ENCODE measurements around the gene CPNE2. TPM values are rescaled to one million over a fixed set of nuclear protein-coding genes. Genes with fewer than 3 reads are reported as not detected.

The CPNE2 gene
- total RNA-seq, 4 donors from 2014 or later, result 27.4 to 56.5 (median 40.7) TPM

GRCh38 chr16:57123216-57123973, 31.0 kb downstream of the CPNE2 start:
- TF ChIP-seq CTCF (IDR thresholded peaks at IDR 0.05; ENCODE audit: low read depth), result no peak

- TF ChIP-seq CTCF (IDR thresholded peaks at IDR 0.05; ENCODE audit: low read depth), result no peak
Measured at GRCh38 chr16:57123974-57124674, 31.7 kb downstream of the CPNE2 start.

- TF ChIP-seq CTCF (IDR thresholded peaks at IDR 0.05; ENCODE audit: low read depth), result no peak
Measured at GRCh38 chr16:57125376-57125775, 33.0 kb downstream of the CPNE2 start.

- no peak for TF ChIP-seq CTCF (IDR thresholded peaks at IDR 0.05; ENCODE audit: low read depth)
Measured at GRCh38 chr16:57125969-57126368, 33.6 kb downstream of the CPNE2 start.

GRCh38 chr16:57126411-57126810, 34.0 kb downstream of the CPNE2 start:
- no peak for TF ChIP-seq CTCF (IDR thresholded peaks at IDR 0.05; ENCODE audit: low read depth)

GRCh38 chr16:57127037-57127763, 34.8 kb downstream of the CPNE2 start:
- TF ChIP-seq CTCF (IDR thresholded peaks at IDR 0.05; ENCODE audit: low read depth), result no peak

GRCh38 chr16:57127836-57128235, 35.5 kb downstream of the CPNE2 start:
- TF ChIP-seq CTCF (IDR thresholded peaks at IDR 0.05; ENCODE audit: low read depth), result no peak

All from subcutaneous adipose tissue (tissue), 4 donors.